Ascending aorta (tissue), 2 donors: ENCODE data around the gene PTPRN2. TPM values are rescaled to one million over a fixed set of nuclear protein-coding genes. Genes with fewer than 3 reads are reported as not detected.

Source experiments
- DNase-seq, 2 donors: peaks; one replicate each; pipeline ENCODE4 v3.0.0-alpha.2; 2019; ENCODE audit warnings: low spot score in 2 of 2
- H3K27ac ChIP-seq, 2 donors: fragments of 200-600 bp; sonication (generic); one replicate each; pipeline ENCODE4 v1.5.1; 2016 to 2017; ENCODE audit warnings: mild to moderate bottlenecking in 1 of 2
- H3K27me3 ChIP-seq: fragments of 200-600 bp; sonication (generic); one replicate; pipeline ENCODE4 v1.5.1; 2017
- H3K36me3 ChIP-seq, 2 donors: fragments of 200-600 bp; sonication (generic); one replicate each; pipeline ENCODE4 v1.5.1; 2016
- H3K4me1 ChIP-seq, 2 donors: fragments of 200-600 bp; sonication (generic); one replicate each; pipeline ENCODE4 v1.5.1; 2016 to 2017; ENCODE audit warnings: mild to moderate bottlenecking in 1 of 2
- H3K4me3 ChIP-seq, 2 donors: fragments of 200-600 bp; sonication (generic); one replicate each; pipeline ENCODE4 v1.5.1; 2016 to 2017; ENCODE audit warnings: mild to moderate bottlenecking in 1 of 2
- H3K9me3 ChIP-seq, 2 donors: fragments of 200-600 bp; sonication (generic); one replicate each; pipeline ENCODE4 v1.5.1; 2016
- CTCF ChIP-seq, 3 experiments: fragments of 200-600 bp in 2 of 3; fragments of 450-650 bp in 1 of 3; sonication (generic) in 2 of 3; IDR thresholded peaks; one replicate each; pipeline ENCODE4 v1.5.1; 2016 to 2019; ENCODE audit warnings: antibody characterized with exemption in 3 of 3, mild to moderate bottlenecking in 1 of 3, moderate library complexity in 1 of 3
- intact Hi-C: fragments of 100-400 bp; cut with DNase I; formaldehyde crosslinking; loops from one replicate; pipeline ENCODE4 v1.15.1; 2023
- total RNA-seq: library from RNA; depleted of rRNA; stranded (reverse); fragments of >200 nt; gene quantifications from one replicate; pipeline ENCODE4 v1.1.0, GENCODE V29; 2016

The PTPRN2 gene
- total RNA-seq, 1 donor from 2014 or later = 7.3 TPM

- H3K9me3 ChIP-seq = no peaks in the 10 kb centered on the region
- peak in 1 of 2 donors; percentile 64 for DNase-seq
- H3K4me1 ChIP-seq = no peaks in the 10 kb centered on the region
- peak overlapping the region; percentile 48 to 62 for H3K4me3 ChIP-seq
- no peaks in the 10 kb centered on the region for H3K36me3 ChIP-seq
- TF ChIP-seq CTCF (IDR thresholded peaks at IDR 0.05) = no peak
- H3K27me3 ChIP-seq = peaks cover 6% of the 10 kb centered on the region
- intact Hi-C loops = no loop called here
- H3K27ac ChIP-seq = no peak overlapping the region
Observed at GRCh38 chr7:157612664-157613561, 974.7 kb downstream of the PTPRN2 start.

GRCh38 chr7:157612009-157612663 lies 975.5 kb downstream of the PTPRN2 start:
- Histone ChIP-seq H3K36me3 (no peaks in the 10 kb centered on the region), H3K4me1 (no peaks in the 10 kb centered on the region), H3K9me3 (no peaks in the 10 kb centered on the region), H3K27ac (no peak overlapping the region), H3K4me3 (peak overlapping the region in 1 of 2 donors; percentile 62), H3K27me3 (peaks cover 6% of the 10 kb centered on the region)
- peak in 1 of 2 donors; percentile 50 for DNase-seq
- TF ChIP-seq CTCF (IDR thresholded peaks at IDR 0.05) = no peak
- intact Hi-C loops = no loop called here

GRCh38 chr7:157611341-157611740 lies 976.3 kb downstream of the PTPRN2 start:
- Histone ChIP-seq H3K9me3 (no peaks in the 10 kb centered on the region), H3K4me3 (no peak overlapping the region), H3K27ac (no peak overlapping the region), H3K27me3 (peaks cover 6% of the 10 kb centered on the region), H3K4me1 (no peaks in the 10 kb centered on the region), H3K36me3 (no peaks in the 10 kb centered on the region)
- peak in 1 of 2 donors; percentile 51 for DNase-seq
- intact Hi-C loops = no loop called here
- no peak for TF ChIP-seq CTCF (IDR thresholded peaks at IDR 0.05)

- no peaks in the 10 kb centered on the region for H3K36me3 ChIP-seq
- intact Hi-C loops = no loop called here
- H3K27ac ChIP-seq = no peak overlapping the region
- H3K4me1 ChIP-seq = no peaks in the 10 kb centered on the region
- H3K9me3 ChIP-seq = no peaks in the 10 kb centered on the region
- peaks cover 6% of the 10 kb centered on the region for H3K27me3 ChIP-seq
- H3K4me3 ChIP-seq = no peak overlapping the region
- DNase-seq = peak in 1 of 2 donors; percentile 44
- TF ChIP-seq CTCF (IDR thresholded peaks at IDR 0.05) = no peak
Observed at GRCh38 chr7:157610671-157611295, 976.8 kb downstream of the PTPRN2 start.

GRCh38 chr7:157609932-157610640 lies 977.5 kb downstream of the PTPRN2 start:
- TF ChIP-seq CTCF (IDR thresholded peaks at IDR 0.05) = no peak
- Histone ChIP-seq H3K9me3 (no peaks in the 10 kb centered on the region), H3K4me3 (no peak overlapping the region), H3K27me3 (peaks cover 6% of the 10 kb centered on the region), H3K4me1 (no peaks in the 10 kb centered on the region), H3K27ac (no peak overlapping the region), H3K36me3 (no peaks in the 10 kb centered on the region)
- peak in 1 of 2 donors; percentile 39 for DNase-seq
- intact Hi-C loops = no loop called here
